HG03521 (cell line): Measurements from ENCODE around the gene POLG2.
A peak's percentile ranks its signal among the peaks of the same experiment; 100 is the strongest.
"Not testable (repeated sequence)": the region's sequence is repeated elsewhere in the genome, so short reads cannot be mapped to it uniquely, and the experiment has no call there.

Experiments used
- ATAC-seq: cut with Tn5 transposase; IDR thresholded peaks from one replicate; pipeline ENCODE4 v1.9.1; 2021; ENCODE audit warnings: mild to moderate bottlenecking, moderate library complexity; ENCODE audit not compliant: unreplicated experiment

The POLG2 gene

GRCh38 chr17:64506201-64506575 is 9.3 kb upstream of the POLG2 start, which contains the start of gene DDX5:
Gene DDX5, minus strand, starts transcription at chr17:64506289. Its CDS starts 170 bp downstream, at chr17:64506119.
- peak; percentile 51 for ATAC-seq

- ATAC-seq, result no peak
These were observed 8.7 kb upstream of the POLG2 start for GRCh38 chr17:64505340-64506200.

- no peak for ATAC-seq
These were observed 8.0 kb upstream of the POLG2 start for GRCh38 chr17:64504769-64505339.

DNA sequence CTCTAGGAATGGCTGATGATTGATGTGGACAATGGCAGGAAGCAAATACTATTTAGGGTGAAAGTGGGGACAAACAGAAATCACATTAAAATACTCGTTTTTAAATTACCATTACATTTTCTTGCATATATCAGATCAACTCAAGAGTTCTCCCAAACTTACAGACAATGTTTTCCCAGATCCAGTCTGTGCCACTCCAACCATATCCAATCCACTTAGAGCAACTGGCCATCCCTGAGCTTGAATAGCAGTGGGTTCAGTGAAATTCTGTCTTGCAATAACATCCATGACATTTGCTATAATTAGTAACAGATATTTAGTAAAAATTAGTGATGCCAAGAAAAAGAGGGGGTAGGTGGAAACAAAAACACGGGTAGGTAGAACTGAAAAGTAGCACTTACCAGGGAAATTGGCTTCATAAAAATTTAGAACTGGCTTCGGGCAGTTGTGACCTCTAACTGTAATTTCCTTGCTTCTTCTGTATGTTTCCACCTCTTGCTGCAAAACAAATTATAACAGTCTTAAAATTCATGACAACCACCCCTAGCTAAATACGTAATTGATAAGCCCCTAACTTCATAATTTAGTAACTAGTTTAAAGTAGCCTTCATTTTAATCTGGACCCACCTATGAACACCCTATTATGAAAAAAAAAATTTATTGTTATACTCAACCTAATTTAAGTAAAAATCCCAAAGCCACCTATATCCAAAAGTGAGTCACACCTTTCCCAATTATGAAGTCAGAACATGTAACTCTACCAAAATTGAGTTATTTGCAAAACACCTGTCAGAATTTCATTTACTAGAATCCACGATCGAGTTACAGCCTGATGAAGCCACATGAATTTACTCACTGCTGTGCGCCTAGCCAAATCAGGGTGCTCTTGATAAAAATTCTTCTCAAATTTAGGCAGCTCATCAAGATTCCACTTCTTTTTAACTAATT is 7.2 kb upstream of the POLG2 start:
- ATAC-seq, result no peak

- no peak for ATAC-seq
These were observed 6.5 kb upstream of the POLG2 start for GRCh38 chr17:64503341-64503740.

- no peak for ATAC-seq
These were observed 6.0 kb upstream of the POLG2 start for GRCh38 chr17:64502809-64503208.

GRCh38 chr17:64502021-64502420 is 5.2 kb upstream of the POLG2 start:
- no peak for ATAC-seq

GRCh38 chr17:64500862-64501765 is 4.3 kb upstream of the POLG2 start:
- no peak for ATAC-seq

DNA sequence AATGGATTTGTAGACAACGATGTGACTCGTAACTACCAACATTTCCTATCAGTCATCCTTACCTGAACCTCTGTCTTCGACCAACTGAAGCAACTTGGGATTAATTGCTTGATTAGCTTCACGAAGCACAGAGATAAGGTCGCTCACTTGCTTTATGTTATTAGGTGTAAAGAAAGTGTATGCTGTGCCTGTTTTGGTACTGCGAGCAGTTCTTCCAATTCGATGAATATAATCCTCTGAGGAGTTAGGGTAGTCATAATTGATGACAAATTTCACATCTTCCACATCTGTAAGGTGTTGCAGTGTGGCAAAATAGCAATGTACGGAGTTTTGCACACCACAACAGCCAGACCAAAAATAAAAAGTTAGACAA is 3.6 kb upstream of the POLG2 start:
- ATAC-seq, result no peak

- no peak for ATAC-seq
These were observed 3.1 kb upstream of the POLG2 start for GRCh38 chr17:64499805-64500486.

DNA sequence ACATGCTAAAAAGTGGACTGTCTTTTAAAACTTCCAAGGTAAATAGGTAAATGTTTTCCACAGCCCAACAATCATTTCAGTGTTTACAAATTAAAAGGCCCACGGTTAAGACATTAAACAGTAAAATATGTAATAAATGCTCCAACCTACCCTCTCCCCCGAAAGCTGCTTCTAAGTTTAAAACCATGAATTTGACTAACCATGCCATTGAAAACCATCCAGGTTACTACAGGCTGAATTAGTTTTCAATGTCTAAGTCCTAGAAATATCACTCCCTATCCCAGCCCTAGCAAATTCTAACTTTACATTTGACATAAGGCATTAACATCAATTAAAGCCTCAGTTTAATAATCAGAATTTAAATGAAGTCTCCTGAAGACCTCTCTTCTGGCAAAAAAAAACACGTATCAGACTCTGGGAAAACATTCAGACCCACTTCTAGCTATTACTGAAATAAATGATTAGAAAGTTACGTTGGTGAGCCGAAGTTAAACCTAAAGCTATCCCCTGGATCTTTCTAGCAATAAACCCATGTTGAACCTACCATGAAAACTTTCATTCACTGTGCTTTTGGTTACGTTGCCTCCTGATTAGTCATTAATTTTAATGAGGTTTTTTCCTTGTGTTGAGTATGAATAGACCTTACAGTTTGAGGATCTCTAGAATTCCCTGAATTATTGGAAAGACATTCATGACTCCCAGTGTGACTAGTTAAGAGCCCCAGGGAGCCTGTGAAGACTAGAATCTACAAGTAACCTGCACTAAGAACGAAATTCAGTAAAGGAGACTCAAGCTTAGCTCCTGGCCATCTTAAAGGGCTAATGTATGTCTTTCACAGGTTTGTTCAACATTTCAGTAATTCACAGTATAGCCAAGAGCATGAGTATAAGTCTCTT is 1.7 kb upstream of the POLG2 start:
- no peak for ATAC-seq

DNA sequence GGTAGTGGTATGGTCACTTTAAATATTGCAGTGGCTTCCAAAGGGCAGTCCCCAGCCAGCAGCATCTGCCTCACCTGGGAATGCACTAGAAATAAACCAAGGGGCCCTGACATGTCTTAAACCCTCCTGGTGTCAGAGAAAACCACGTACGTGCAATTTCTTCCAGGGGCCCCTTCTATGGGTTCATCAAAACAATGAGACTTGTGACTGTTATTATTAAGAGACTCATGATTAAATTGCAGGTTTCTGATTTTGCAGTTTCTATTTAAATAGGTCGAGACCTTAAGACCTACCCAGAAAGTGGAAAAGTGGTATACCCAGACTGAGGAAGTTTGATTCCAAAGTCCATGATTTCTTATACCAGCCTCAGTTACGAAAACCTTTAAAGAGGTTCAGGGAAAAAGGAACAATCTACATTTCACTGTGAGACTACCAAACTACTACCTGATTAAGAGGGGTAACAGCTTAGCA is 746 bp upstream of the POLG2 start:
- ATAC-seq, result no peak

- ATAC-seq, result no peak
These were observed 487 bp downstream of the POLG2 start for GRCh38 chr17:64496348-64496785.

GRCh38 chr17:64495300-64495699 is 1.6 kb downstream of the POLG2 start:
- not testable (repeated sequence) for ATAC-seq

DNA sequence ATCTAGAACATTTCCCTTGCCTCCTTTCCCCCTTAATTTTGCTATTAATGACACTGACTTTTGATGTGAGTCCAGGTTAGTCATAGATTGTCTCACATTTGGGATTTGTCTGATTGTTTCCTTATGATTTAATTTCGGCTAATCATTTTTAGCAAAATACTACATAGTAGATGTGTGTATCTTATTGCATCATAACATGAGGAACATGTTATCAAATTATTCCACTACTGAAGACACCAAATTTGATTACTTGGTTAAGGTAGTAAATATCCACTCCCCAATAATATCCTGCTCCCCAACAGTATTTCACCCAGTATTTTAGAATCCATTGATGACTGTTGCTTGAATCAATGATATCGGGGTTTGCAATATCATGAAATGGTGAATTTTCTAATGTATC is 2.7 kb downstream of the POLG2 start:
- ATAC-seq, result no peak

DNA sequence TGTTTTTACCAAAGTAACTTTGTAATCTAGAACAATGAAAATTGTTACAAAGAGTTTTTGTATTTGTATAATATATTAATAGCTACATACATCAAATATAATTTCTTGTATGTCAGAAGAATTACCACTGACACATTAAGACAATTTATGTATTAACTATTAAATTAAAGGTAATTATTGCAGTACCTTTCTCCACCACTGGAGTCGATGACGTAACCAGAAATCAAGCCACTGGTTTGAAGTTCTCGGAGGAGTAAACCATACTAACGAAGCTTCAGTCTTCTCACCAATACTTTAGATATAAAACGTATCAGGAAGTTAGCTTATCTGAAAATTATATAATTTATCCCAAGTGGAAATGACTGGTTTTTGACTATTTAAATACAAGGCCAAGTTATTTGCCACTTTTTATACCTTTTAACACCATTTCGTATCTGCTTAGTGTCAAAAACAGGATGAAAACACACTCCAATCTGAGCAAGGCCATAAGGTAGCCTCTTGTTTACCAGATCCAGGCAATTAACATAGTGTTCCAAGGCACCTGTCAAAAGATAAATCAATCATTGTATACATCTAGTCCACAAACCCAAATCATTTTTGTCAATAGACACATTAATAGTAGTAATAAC is 4.3 kb downstream of the POLG2 start:
- ATAC-seq, result no peak

DNA sequence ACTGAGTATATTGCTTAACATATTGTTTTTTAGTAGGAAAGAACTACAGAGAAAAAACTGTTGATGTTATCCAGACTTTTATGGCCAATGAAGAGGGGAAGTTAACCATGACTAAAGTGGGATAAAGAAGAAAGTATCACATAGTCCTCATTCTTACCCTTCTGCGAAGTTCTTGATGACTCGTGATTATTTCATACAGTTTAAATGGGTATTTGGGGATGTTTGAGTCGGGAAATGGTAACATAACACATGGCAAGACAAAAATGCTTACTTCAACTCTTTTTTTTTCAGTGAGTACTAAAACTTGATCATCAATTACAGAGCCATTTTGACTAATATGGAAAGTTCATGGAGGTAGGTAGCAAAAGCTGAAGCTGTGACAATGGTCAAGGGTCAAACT is 4.9 kb downstream of the POLG2 start:
- no peak for ATAC-seq
